HCT116 (cell line): Measurements from ENCODE around the gene CDKN2A. TPM values are rescaled to one million over a fixed set of nuclear protein-coding genes. Genes with fewer than 3 reads are reported as not detected.

ENCODE experiments used
- ATAC-seq: fragments of 200-7000 bp; cut with Tn5 transposase; 2 replicates; pipeline ENCODE4 v1.9.1; 2020; ENCODE audit warnings: mild to moderate bottlenecking, moderate library complexity
- BruUV-seq: library from RNA; stranded (reverse); fragments of 400-500 nt; replicated peaks from 2 replicates; lab custom pipeline; 2021; lab: Mats Ljungman, UMichigan
- CTCF ChIA-PET: fragments of 300-600 bp; sonication (Branson Sonifier 250); formaldehyde crosslinking; loops from one replicate; lab custom pipeline; 2021; ENCODE audit warnings: antibody characterized with exemption; lab: Charles Lee
- POLR2A ChIA-PET: fragments of 300-600, 350-600 bp; sonication (Branson Sonifier 250); formaldehyde crosslinking; loops from one replicate; lab custom pipeline; 2021; ENCODE audit warnings: antibody characterized with exemption; lab: Charles Lee
- RAD21 ChIA-PET, 2 experiments: fragments of 300-600 bp; sonication (Branson Sonifier 250); formaldehyde crosslinking; loops; one replicate each; lab custom pipeline; 2023; ENCODE audit warnings: low total read pairs in 2 of 2; ENCODE audit not compliant: uncharacterized antibody in 2 of 2, unreplicated experiment in 2 of 2, low non-redundant PET in 1 of 2; lab: Charles Lee
- DNase-seq: peaks from one replicate; pipeline ENCODE4 v3.0.0-alpha.2; 2010; ENCODE audit warnings: low read depth, low spot score
- H2AFZ ChIP-seq: fragments of 200-600 bp; shearing (Covaris generic), sonication (generic); 2 replicates; pipeline ENCODE4 v1.6.1; 2017; ENCODE audit warnings: low read depth, mixed run types, mixed read lengths, antibody characterized with exemption, low read length; ENCODE audit not compliant: poor library complexity, severe bottlenecking
- H3K27ac ChIP-seq: 2 replicates; pipeline ENCODE4 v1.5.1; 2012; ENCODE audit warnings: low read depth, low read length
- H3K27me3 ChIP-seq: fragments of 200-600 bp; sonication (generic); 2 replicates; pipeline ENCODE4 v1.6.1; 2016; ENCODE audit warnings: mixed run types, low read length, mixed read lengths; ENCODE audit not compliant: insufficient read depth
- H3K36me3 ChIP-seq, 2 experiments: fragments of 200-500 bp in 1 of 2; fragments of 200-600 bp in 1 of 2; sonication (Bioruptor generic) in 1 of 2; sonication (generic) in 1 of 2; 2 replicates each; pipeline versions ENCODE4 v1.5.1 to v1.6.1; 2014 to 2016; ENCODE audit warnings: low read length in 2 of 2, inconsistent platforms in 1 of 2, mixed read lengths in 1 of 2, mixed run types in 1 of 2; ENCODE audit not compliant: insufficient read depth in 2 of 2, control insufficient read depth in 1 of 2
- H3K4me1 ChIP-seq, 2 experiments: fragments of 200-600 bp in 1 of 2; sonication (generic) in 1 of 2; 2 replicates each; pipeline versions ENCODE4 v1.5.1 to v1.6.1; 2012 to 2017; ENCODE audit warnings: low read length in 2 of 2, inconsistent platforms in 1 of 2, mild to moderate bottlenecking in 1 of 2, mixed read lengths in 1 of 2, mixed run types in 1 of 2, moderate library complexity in 1 of 2; ENCODE audit not compliant: insufficient read depth in 2 of 2, control insufficient read depth in 1 of 2
- H3K4me2 ChIP-seq: fragments of 200-600 bp; sonication (generic); 2 replicates; pipeline ENCODE4 v1.6.1; 2017; ENCODE audit warnings: mixed run types, low read length, mixed read lengths
- H3K4me3 ChIP-seq, 2 experiments: fragments of 200-600 bp in 1 of 2; sonication (generic) in 1 of 2; replicated peaks in 1 of 2; 2 replicates each; pipeline ENCODE4 v1.5.1; 2011 to 2016; ENCODE audit warnings: low read length in 2 of 2, control low read depth in 1 of 2, low read depth in 1 of 2, mild to moderate bottlenecking in 1 of 2, mixed read lengths in 1 of 2, mixed run types in 1 of 2
- H3K79me2 ChIP-seq: fragments of 200-600 bp; sonication (generic); 2 replicates; pipeline ENCODE4 v1.6.1; 2017; ENCODE audit warnings: mild to moderate bottlenecking, mixed run types, low read length, moderate library complexity, mixed read lengths; ENCODE audit not compliant: insufficient read depth
- H3K9ac ChIP-seq: fragments of 200-600 bp; sonication (generic); 2 replicates; pipeline ENCODE4 v1.6.1; 2016; ENCODE audit warnings: low read length, mixed read lengths
- H3K9me2 ChIP-seq: fragments of 200-600 bp; sonication (generic), shearing (Covaris generic); 2 replicates; pipeline ENCODE4 v1.6.1; 2017; ENCODE audit warnings: mixed run types, mild to moderate bottlenecking, moderate library complexity; ENCODE audit not compliant: insufficient read depth
- H3K9me3 ChIP-seq, 2 experiments: fragments of 200-500 bp in 1 of 2; fragments of 200-600 bp in 1 of 2; sonication (Bioruptor generic) in 1 of 2; sonication (generic) in 1 of 2; 2 replicates each; pipeline ENCODE4 v1.6.1; 2014 to 2017; ENCODE audit warnings: low read length in 2 of 2, mixed read lengths in 2 of 2, inconsistent platforms in 1 of 2, low read depth in 1 of 2, mild to moderate bottlenecking in 1 of 2, mixed run types in 1 of 2, moderate library complexity in 1 of 2; ENCODE audit not compliant: control insufficient read depth in 1 of 2, insufficient read depth in 1 of 2
- H4K20me1 ChIP-seq: fragments of 200-600 bp; sonication (generic), shearing (Covaris generic); 2 replicates; pipeline ENCODE4 v1.6.1; 2017; ENCODE audit warnings: mixed run types, mild to moderate bottlenecking, moderate library complexity; ENCODE audit not compliant: insufficient read depth
- CBX3 ChIP-seq: IDR thresholded peaks from 2 replicates; pipeline ENCODE4 v1.6.1; 2012; ENCODE audit warnings: low read depth
- CEBPB ChIP-seq: IDR thresholded peaks from 2 replicates; pipeline ENCODE4 v1.6.1; 2012; ENCODE audit warnings: low read depth
- EGR1 ChIP-seq: IDR thresholded peaks from 2 replicates; pipeline ENCODE4 v1.6.1; 2012; ENCODE audit warnings: low read depth
- JUND ChIP-seq: IDR thresholded peaks from 2 replicates; pipeline ENCODE4 v1.6.1; 2012
- POLR2AphosphoS5 ChIP-seq: IDR thresholded peaks from 2 replicates; pipeline ENCODE4 v1.6.1; 2011; ENCODE audit warnings: mild to moderate bottlenecking, low read depth, low read length, moderate library complexity
- SP1 ChIP-seq: IDR thresholded peaks from 2 replicates; pipeline ENCODE4 v1.6.1; 2012; ENCODE audit warnings: low read depth
- intact Hi-C: fragments of 100-400 bp; cut with micrococcal nuclease; formaldehyde crosslinking; loops from 2 replicates; pipeline ENCODE4 v1.10.0; 2022
- total RNA-seq: library from RNA; stranded (reverse); gene quantifications from one replicate; pipeline ENCODE4 v1.2.1, GENCODE V29; 2021; ENCODE audit not compliant: unreplicated experiment
- TF ChIP-seq, protein P1 (sequence below): IDR thresholded peaks from 2 replicates; pipeline ENCODE4 v1.6.1; 2012; ENCODE audit warnings: low read depth
- TF ChIP-seq, protein P2 (sequence below), 3 experiments: fragments of 200-600 bp in 1 of 3; sonication (generic) in 1 of 3; IDR thresholded peaks in 2 of 3; conservative IDR thresholded peaks in 1 of 3; 2 replicates each; pipeline ENCODE4 v1.5.1; 2012 to 2017; ENCODE audit warnings: low read depth in 2 of 3, low read length in 2 of 3, antibody characterized with exemption in 1 of 3, borderline replicate concordance in 1 of 3, control low read depth in 1 of 3, mild to moderate bottlenecking in 1 of 3, mixed read lengths in 1 of 3, mixed run types in 1 of 3, moderate library complexity in 1 of 3; ENCODE audit not compliant: insufficient read depth in 1 of 3
- TF ChIP-seq, protein P3 (sequence below): IDR thresholded peaks from 2 replicates; pipeline ENCODE4 v1.6.1; 2012

Gene CDKN2A
- total RNA-seq, 1 experiment from 2014 or later: 89.7 TPM

DNA sequence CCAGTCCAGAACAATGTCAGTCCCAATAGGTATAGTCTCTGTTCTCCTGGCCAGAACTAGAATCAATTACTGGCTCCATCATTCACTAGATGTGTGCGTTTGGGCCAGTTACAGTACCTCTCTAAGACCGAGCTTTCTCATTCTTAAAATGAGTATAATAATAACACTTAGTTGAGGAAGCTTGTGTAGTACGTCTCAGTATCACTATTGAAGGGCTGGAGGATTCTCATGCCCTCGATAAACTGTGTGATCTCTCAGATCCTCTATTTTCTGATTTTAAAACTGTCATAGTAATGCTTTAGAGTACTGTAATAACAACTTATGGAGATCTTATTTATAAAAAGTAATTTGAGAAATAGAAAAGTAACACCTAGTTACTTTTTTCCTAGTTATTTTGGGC lies 50.7 kb downstream of the CDKN2A start:
- Histone ChIP-seq H2AFZ (no peak overlapping the region), H3K79me2 (no peaks in the 10 kb centered on the region), H3K9me3 (no peaks in the 10 kb centered on the region), H3K9ac (no peak overlapping the region), H3K27me3 (no peaks in the 10 kb centered on the region), H3K9me2 (no peaks in the 10 kb centered on the region), H3K4me1 (no peaks in the 10 kb centered on the region), H3K36me3 (no peaks in the 10 kb centered on the region), H3K4me2 (no peak overlapping the region), H4K20me1 (no peaks in the 10 kb centered on the region), H3K4me3 (no peak overlapping the region), H3K27ac (no peak overlapping the region)
- ATAC-seq (no peak), DNase-seq (no peak)
- TF ChIP-seq EGR1: no peak
- TF ChIP-seq, protein P1, sequence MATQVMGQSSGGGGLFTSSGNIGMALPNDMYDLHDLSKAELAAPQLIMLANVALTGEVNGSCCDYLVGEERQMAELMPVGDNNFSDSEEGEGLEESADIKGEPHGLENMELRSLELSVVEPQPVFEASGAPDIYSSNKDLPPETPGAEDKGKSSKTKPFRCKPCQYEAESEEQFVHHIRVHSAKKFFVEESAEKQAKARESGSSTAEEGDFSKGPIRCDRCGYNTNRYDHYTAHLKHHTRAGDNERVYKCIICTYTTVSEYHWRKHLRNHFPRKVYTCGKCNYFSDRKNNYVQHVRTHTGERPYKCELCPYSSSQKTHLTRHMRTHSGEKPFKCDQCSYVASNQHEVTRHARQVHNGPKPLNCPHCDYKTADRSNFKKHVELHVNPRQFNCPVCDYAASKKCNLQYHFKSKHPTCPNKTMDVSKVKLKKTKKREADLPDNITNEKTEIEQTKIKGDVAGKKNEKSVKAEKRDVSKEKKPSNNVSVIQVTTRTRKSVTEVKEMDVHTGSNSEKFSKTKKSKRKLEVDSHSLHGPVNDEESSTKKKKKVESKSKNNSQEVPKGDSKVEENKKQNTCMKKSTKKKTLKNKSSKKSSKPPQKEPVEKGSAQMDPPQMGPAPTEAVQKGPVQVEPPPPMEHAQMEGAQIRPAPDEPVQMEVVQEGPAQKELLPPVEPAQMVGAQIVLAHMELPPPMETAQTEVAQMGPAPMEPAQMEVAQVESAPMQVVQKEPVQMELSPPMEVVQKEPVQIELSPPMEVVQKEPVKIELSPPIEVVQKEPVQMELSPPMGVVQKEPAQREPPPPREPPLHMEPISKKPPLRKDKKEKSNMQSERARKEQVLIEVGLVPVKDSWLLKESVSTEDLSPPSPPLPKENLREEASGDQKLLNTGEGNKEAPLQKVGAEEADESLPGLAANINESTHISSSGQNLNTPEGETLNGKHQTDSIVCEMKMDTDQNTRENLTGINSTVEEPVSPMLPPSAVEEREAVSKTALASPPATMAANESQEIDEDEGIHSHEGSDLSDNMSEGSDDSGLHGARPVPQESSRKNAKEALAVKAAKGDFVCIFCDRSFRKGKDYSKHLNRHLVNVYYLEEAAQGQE: no peak
- BruUV-seq: no TSS peak
- intact Hi-C loops: no loop called here
- POLR2A ChIA-PET: no interaction called here
- CTCF ChIA-PET: no interaction called here
- RAD21 ChIA-PET: no interaction called here

GRCh38 chr9:21941337-21941995 lies 52.7 kb downstream of the CDKN2A start:
- H4K20me1 ChIP-seq: no peaks in the 10 kb centered on the region
- H3K27me3 ChIP-seq: no peaks in the 10 kb centered on the region
- CTCF ChIA-PET: no interaction called here
- H3K9me2 ChIP-seq: no peaks in the 10 kb centered on the region
- no peak overlapping the region for H3K4me3 ChIP-seq
- no peak for ATAC-seq
- no peak overlapping the region for H3K4me2 ChIP-seq
- intact Hi-C loops: no loop called here
- H3K4me1 ChIP-seq: no peaks in the 10 kb centered on the region
- no peaks in the 10 kb centered on the region for H3K79me2 ChIP-seq
- POLR2A ChIA-PET: no interaction called here
- no peaks in the 10 kb centered on the region for H3K9me3 ChIP-seq
- no peak for DNase-seq
- no peak overlapping the region for H3K27ac ChIP-seq
- TF ChIP-seq SP1 (no peak), CBX3 (no peak), JUND (no peak), CEBPB (no peak), POLR2AphosphoS5 (no peak)
- TF ChIP-seq, protein P2, sequence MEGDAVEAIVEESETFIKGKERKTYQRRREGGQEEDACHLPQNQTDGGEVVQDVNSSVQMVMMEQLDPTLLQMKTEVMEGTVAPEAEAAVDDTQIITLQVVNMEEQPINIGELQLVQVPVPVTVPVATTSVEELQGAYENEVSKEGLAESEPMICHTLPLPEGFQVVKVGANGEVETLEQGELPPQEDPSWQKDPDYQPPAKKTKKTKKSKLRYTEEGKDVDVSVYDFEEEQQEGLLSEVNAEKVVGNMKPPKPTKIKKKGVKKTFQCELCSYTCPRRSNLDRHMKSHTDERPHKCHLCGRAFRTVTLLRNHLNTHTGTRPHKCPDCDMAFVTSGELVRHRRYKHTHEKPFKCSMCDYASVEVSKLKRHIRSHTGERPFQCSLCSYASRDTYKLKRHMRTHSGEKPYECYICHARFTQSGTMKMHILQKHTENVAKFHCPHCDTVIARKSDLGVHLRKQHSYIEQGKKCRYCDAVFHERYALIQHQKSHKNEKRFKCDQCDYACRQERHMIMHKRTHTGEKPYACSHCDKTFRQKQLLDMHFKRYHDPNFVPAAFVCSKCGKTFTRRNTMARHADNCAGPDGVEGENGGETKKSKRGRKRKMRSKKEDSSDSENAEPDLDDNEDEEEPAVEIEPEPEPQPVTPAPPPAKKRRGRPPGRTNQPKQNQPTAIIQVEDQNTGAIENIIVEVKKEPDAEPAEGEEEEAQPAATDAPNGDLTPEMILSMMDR (IDR thresholded peaks at IDR 0.05 in 2 of 3, conservative IDR thresholded peaks at IDR 0.05 in 1 of 3; ENCODE audit: borderline replicate concordance in 1 of 3, insufficient read depth in 1 of 3, low read depth in 2 of 3, low read length in 2 of 3): no peak
- TF ChIP-seq, protein P1: no peak
- TF ChIP-seq, protein P3, sequence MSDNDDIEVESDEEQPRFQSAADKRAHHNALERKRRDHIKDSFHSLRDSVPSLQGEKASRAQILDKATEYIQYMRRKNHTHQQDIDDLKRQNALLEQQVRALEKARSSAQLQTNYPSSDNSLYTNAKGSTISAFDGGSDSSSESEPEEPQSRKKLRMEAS: no peak
- no peaks in the 10 kb centered on the region for H3K36me3 ChIP-seq
- no peak overlapping the region for H2AFZ ChIP-seq
- no peak overlapping the region for H3K9ac ChIP-seq
- RAD21 ChIA-PET: no interaction called here
- no TSS peak for BruUV-seq
